ENCODE data around the gene NECTIN1.

NECTIN1 gene

DNA sequence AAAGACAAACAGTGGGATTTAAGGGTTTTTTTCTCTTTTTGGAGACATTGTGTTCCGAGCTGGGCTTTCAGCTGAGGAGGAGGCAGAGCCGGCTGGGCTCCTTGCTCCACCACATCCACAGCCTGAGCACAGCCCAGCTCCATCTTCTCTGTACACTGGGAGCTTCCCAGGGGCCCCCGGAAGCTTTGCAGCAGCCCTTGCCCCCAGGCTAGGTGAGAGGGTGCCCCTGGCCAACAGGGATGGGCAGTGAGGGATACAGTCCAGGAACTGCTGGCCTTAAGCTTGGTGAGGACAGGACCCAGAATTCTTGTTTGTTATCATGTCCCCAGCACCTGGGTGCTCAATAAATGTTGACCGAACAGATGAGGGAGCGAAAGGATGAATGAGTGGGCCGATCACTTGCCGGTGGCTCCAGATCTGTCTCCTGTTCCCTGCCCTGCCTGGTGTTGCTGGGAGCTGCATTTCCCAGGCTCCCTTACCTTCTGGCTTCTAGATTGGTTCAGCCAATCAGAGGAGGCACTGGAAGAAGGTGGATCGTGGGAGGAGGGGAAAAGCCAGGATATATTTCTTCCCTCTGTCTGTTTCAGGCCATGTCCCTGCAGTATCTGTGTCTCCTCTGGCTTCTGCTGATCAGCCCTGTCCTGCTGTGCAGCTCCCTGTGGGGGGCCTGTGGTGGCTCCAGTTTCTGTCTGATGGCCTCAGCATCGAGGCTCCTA is 26.5 kb upstream of the NECTIN1 start:
- DNase-seq (ENCODE audit: low read depth): no peak

DNA sequence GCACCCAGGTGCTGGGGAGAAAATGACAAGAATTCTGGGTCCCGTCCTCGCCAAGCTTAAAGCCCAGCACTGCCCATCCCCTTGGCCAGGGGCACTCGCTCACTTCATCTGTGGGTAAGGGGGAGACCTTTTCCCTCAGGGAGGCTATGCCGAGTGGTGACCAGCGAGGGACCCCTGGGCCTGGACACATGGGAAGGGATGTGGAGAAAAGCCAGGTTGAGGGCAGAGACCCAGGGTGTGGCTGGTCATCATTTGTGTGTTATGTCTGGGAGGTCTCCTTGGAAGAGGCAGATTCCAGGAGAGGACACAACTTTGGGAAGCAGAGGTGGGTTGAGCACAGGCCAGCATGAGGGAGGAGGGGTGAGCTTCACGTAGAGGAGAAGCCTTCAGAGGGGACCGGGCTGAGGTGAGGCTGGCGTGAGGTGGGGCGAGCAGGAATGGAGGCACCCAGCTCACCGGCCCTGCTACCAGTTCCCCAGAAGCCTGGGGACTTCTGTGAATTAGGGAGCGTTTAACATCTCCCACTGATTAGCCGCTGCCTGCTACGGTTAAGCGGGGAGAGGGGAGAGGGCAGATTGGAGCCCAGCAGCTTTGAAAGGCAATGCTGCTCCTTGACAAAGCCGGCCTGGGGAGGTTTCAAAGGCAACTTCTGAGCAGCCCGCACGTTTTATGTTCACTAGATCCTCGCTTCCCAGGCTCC is 25.8 kb upstream of the NECTIN1 start:
- DNase-seq (ENCODE audit: low read depth): no peak

DNA sequence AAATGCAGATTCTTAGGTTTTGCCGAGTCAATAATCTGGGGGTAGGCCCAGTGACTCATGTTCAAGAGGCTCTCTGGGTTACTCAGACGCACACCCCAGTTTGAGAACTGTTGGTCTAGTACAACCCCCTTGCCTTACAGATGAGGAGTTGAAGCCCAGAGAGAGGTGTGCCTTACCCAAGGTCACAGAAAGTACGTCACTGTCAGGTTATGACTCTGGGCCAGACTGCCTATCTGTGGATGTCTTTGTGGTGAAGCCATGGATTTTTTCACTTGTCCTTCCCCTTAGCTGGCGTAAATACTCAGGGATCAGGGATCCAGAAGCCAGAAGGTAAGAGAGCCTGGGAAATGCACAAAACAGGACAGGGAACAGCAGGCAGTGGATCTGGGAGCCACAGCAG is 25.2 kb upstream of the NECTIN1 start:
- no peak for DNase-seq (ENCODE audit: low read depth)

DNA sequence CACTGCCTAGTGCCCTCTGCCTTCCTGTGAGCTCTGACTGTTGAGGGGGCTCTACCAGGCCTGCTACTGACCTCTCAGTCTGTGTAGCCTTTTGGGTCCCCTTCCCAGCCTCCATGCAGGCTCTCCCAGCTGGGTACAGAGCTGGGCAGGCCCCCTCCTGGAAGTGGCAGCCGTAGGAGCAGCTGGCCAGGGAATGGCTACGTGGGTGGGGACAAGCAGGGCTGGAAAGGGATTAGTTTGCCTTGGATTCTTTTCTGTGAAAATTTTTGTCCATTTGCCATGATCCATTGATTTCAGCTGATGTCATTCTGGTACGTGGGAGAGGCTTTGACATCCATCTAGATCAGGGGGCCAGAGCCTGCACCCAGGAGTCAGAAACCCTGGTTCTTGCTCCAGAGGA is 23.9 kb upstream of the NECTIN1 start:
- DNase-seq (ENCODE audit: low read depth): no peak

DNA sequence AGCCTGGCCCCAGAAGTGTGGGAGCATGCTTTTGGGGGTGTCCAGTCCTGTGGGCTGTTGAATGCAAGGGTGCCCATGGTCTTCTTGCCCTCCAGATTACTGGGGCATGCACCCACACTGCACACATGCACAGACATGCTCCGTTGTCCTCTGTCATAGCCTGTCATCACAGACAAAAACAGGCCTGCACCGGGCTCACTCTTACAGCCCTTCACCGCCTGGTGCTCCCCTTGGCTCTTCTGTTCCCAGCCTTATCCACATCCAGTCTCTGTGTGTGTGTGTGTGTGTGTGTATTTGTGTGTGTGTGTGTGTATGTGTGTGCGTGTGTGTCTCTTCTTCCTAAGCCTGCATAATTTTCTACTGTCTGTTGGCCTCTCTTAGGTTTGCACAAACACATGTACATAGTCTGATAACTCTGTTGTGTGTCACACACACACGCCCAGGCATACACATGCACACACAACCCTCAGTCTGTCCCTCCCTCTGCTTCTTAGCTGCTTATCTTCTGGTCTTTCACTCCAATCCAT is 23.4 kb upstream of the NECTIN1 start:
- no peak for DNase-seq (ENCODE audit: low read depth)

DNA sequence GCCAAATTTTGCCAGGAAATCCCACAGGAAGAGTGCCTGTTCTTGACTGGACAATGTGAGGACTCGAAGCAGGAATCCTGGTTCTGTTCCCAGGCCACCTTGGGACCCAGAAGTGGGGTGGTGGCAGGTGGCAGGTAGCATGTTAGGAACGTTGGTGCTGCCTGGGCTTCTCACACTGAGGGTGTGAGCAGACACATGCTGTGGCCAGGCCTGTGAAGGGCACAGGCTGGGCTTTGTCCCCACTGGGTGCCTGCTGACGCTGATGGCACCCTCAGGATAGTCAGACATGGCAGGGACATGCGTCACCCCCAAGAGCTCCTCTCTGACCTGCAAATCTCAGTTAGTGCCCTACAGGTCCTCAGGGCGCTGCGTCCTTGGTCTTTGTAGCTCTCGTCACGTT is 21.1 kb upstream of the NECTIN1 start:
- no peak for DNase-seq (ENCODE audit: low read depth)

DNA sequence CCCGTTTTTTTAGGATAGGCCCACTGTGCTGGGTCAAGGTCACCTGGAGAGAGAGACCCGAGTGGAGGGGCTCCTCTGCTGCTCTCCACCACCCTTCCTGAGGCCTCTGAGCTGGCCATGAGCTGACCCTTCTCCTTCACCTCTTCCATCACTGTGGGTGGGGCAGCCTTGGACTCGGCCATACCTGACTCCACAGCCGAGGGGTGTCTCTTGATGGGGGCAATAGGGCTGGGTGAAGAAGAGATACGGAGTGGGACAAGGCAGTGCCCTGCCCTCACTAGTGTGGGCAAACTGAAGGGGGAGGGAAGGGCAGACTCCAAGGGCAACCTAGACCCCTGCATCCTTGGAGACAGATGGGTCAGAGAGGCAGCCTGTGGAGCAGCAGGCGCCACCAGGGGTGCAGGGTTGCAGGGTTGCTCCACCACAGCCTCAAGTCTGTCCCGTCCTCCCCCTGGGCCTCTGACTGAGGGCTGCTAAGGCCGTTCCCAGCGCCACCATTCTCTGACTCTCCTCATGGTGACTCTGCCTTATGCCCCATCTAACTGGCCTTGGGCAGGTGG is 20.1 kb upstream of the NECTIN1 start:
- no peak for DNase-seq (ENCODE audit: low read depth)

DNA sequence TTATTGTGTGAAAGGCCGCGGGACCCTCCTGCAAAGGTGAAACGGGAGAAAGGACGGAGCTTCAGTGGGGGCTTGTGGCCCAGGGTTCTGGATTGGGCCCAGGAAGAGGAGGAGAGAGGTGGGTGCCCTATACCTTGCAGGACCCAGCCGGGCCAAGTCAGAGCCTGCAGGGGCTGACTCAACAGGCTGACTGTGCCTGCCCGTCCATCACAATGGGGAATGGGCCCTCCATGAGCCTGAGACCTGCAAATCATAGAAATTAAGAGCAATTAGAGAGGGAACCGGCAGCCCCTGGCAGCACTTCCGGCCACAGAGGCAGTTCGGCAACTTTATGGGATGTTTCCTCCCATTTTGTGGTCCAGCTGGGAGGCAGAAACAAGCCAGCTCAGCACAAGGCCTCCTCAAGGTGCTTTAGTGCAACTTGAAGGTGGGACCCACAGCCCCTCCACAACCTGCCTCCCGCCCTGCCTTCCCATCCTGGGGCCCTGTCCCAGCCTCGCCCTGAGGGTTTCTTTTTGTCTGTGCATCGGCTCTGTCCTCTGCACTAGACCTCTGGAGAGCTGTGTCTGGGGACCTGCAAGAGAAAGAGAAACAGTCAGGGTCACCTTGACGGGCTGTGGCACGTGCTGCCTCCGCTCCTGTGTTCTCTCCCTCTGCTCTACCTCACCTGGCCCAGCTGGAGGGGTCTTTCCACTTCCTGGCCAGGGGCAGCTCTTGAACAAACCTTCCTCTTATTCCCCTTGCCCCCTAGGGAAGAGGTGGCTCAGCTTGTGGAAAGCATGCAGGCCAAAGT is 19.1 kb upstream of the NECTIN1 start:
- no peak for DNase-seq (ENCODE audit: low read depth)

DNA sequence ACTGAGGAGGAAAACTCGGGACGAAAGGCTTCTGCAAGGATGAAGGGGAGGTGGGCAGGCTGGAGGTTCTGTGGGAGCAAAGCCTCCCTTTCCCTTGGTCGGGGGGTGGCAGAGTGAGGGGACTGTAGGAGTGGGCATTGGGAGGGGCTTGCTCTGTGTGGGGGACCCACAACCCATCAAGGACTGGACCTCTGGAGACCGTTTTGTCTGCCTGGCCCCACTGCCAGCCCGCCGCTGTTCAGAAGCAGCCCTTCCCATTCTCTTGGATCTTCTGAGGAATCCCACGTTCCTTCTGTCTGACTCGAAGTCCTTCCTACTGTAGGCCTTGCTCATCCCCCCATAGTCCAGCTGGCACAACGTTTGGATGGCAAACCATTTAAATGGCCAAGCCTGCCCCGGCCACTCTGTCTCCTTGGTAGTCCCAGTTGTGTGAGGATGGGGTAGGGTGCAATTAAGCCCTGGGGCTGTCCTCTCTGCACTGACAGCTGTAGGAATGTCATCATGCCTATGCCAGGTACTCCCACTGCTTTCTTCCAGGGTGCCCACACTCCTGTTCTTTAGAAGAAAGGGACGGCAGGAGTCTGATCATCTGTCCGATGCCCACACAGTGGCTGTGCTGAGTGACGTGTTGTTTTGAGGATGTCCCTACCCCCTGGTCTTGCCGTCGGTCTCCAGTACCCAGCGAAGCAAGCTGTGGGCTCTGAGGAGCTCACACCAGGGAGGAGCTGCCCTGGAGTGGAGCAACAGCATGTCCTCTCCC is 17.0 kb upstream of the NECTIN1 start:
- DNase-seq (ENCODE audit: low read depth): no peak

DNA sequence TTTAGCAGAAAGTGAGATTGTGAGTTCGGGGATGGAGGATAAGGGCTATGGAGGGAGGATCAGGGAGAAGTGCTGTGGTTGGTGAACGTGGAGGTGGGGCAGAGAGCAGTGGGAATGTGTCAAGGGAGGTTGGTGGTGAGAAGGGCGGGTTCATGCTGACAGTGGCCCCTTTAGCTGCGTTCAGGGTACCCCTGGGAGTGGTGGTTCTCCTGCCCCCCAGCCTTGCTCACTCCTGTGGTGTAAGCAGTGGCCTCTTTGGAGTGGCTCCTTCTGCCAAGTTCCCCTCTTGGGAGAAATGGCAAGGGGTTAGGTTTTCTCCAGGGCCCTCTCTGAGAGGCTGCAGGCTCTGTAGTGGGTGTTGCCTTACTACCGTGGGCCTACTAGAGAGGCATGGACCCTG is 16.1 kb upstream of the NECTIN1 start:
- no peak for DNase-seq (ENCODE audit: low read depth)

DNA sequence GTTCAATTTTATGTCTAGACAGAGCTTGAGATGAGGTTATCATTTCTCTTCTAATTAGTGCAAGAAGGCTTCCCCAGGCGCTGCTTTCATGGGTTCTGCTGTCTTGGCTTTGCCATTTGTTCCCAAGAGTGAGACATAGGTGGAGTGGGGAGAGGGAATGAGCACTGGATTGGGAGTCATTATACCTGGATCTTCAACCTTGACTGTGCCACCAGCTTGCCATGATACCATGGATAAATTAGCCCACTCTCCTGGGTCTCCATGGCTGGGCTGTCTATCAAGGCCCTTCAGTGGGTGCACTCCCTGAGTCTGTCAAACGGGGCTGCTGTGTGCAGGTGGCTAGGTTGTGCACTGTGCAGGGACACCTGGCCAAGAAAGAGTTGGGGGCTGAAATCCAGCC is 15.6 kb upstream of the NECTIN1 start:
- DNase-seq (ENCODE audit: low read depth): no peak

DNA sequence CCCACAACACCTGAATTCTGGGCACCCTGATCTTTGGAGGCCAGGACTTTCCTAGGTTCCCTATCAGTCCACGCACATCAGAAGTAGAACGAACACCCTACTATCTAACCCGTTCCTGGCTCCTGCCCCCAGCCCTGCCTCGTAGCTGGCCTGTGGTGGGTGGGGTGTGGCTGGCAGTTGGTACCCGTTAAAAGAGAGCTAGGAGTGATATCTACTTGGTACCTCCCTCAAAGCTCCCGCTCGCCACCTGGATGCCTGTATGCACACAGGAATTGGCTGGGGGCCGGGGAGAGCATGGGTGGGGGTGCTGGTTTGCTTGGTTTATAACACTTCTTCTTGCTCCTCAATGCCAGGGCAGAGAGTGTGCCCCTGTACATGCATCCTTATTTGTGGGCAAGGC is 14.0 kb upstream of the NECTIN1 start:
- no peak for DNase-seq (ENCODE audit: low read depth)

DNA sequence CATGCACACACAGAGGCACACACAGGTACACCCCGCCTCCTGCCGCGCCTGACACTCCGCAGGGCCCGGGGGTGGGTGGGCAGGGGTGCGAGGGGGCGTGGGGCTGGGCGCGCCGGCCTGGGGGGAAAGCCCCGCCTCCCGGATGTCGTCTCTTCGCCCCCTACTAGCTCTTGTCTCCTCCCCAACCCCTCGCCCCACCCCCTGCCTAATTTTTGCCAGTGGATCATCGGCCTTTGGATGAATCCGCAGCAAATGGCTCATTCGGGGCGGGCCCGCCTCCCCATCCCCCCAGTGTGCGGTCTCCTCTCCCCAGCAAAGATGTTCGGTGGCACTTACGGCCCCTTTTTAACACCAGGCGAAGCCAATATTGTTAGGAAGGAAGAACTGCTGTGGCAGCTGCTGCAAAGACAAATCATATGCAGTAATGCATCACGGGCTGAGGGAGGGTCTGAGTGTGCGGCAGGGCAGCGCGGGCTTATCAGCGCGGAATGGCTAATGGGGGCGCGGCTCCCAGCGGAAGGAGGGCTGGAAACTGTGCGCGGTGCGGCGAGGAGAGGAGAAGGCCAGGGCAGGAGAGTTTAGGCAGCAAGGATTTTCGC is 13.4 kb upstream of the NECTIN1 start:
- no peak for DNase-seq (ENCODE audit: low read depth)

DNA sequence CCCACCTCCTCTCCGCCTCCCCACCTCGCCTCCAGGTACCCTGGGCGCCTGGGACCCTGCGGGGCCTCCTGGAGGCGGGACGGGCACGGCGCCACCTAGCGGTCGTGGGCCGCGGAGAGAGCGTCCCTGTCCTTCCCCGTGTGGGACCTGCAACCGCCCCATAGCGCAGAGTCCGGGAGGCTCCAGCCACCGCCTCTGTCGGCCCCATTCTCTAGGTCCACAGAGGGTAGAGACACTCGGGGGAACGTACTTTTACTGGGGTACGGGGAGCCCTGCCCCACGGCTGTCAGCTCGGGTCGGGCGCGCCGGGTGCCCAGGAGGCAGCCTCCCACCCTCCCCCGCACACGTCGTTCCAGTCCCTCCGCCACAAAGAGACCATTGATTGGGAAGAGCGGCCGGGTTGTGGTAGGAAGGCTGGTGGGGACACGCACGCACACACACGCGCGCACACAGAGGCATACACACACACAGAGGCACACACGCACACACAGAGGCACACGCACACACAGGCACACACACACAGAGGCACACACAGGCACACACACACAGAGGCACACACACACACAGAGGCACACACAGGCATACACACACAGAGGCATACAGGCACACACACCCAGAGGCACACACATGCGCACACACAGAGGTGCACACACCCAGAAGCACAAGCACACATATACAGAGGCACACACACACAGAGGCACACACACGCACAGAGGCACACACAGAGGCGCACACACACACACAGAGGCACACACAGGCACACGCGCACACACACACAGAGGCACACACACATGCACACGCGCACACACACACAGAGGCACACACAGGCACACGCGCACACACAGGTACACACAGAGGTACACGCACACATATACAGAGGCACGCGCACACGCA is 12.6 kb upstream of the NECTIN1 start:
- peak; percentile 64 for DNase-seq (ENCODE audit: low read depth)

DNA sequence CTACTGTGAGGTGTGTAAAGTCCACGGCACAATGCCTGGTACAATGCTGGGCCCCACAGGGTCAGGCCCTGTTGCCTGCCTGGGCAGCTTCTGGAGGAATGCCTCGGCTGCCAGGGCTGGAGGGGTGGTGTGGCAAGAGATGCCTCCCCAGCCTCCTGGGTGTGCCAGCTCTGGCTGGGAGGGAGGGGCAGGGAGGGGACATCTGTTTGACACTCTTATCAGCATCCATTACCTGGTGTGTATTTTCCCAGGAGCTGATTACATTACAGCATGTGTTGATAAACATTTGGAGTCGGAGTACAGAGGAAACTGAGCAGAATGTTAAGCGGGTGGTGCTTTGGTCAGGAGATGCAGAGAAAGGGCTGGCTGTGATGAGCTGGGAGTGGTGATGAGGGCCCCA is 11.0 kb upstream of the NECTIN1 start:
- DNase-seq (ENCODE audit: low read depth): no peak

DNA sequence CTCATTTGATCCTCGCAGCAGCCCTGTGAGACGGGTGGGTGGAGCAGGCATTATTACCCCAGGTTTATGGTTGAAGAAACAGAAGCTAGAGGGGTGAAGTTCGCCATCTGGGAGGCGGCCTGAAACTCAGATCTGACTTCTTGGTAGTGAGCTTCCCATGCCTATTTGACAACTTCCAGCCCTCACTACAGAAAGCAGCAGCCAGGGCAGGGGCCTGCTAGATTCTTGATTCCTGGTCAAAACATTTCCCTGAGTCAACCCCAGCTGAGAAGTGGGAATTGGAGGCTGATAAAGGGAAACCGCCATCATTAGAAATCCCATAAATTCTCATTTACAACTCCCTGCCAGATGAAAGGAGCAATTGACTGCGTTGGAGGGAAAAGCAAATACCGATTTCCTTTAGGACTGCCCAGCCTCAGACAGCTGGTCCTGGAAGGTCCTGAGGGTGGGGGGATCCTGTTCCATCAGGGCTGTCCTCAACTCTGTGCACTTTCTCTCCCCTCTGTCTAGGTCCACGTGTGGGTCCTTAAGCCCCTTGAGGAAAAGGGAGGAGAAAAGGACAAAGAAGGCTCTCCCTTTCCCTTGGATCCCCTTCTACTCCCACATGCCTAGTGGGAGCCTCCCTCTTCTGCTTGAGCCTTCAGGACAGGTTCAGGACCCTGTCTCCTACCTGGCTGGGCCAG is 10.2 kb upstream of the NECTIN1 start:
- no peak for DNase-seq (ENCODE audit: low read depth)

DNA sequence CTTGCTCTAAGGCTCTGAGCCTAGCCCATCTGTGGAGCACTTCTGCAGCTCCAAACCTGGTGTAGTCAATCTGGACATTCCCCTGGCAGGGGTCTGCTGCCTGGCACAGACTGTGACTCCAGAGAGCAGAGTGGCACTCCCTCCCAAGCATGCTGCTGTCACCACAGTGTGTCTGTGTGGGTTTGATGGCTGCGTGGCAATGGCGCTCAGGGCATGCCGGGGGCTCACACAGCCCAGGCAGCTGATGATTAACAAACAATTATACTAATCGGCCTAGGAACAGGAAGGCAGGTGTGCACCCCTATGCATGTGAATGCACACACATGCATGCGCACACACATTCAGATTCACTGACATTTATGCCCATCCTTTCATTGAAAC is 9.0 kb upstream of the NECTIN1 start:
- DNase-seq (ENCODE audit: low read depth): no peak

DNA sequence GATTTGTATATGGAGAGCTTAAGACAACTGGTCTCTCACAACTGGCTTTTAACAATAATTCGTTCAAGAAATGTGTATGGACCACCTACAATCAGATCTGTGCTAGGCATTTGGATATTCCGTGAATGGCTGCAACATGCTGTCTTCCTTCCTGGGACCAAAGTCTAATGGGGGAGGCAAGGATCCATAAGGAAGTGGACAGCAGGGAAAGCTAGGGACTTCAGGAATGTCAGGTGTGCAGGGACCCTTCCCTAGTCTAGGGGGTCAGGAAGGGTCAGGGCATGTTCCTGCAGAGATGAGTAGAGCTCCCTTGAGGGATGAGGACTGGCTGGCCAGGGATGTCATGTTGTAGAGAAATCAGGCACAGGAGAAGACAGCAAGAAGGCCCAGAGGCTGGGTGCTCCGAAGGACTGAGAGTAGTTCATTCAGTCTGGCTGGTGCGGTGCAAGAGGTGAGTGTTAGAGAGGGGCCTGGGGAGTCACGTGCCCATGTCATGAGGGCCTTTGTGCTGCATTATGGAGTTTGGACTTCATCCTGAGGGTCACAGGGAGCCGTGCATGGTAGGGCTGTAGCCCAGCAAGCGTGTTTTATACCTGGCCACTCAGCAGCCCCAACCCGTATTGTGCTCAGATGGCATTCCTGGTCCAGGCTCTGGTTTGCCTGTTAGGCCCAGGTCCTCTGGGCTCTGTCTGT is 8.5 kb upstream of the NECTIN1 start:
- DNase-seq (ENCODE audit: low read depth): no peak

DNA sequence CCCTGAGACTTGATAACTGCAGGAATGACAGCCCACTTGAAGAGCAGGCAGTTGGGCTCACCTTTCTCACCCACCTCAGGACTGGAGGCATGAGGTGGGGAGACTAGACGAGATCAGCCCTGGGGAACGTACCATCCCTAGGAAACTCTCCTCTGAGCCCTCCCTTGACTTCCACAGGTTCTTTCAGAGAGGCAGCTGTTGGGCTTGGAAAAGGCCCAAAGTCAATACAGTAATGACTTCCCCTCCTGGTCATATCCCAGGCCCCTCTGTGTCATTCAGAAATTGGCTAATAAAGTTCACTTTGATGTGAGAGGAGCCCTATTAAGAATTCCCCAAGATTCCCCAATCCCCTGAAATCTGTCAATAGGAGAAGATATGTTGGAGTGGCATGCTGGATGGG is 5.8 kb upstream of the NECTIN1 start:
- DNase-seq (ENCODE audit: low read depth): no peak
